NB4 (cell line): ENCODE data around the gene DHX58.

Experiments used
- DNase-seq: peaks from one replicate; pipeline ENCODE4 v3.0.0; 2010; ENCODE audit warnings: low read depth
- H3K4me3 ChIP-seq: one replicate; pipeline ENCODE4 v1.5.1; 2011; ENCODE audit warnings: mild to moderate bottlenecking, low read depth, low read length, moderate library complexity
- MYC ChIP-seq: IDR thresholded peaks from 2 replicates; pipeline ENCODE4 v1.6.1; 2011; ENCODE audit warnings: low read depth, low read length
- POLR2A ChIP-seq: IDR thresholded peaks from 2 replicates; pipeline ENCODE4 v1.6.1; 2011; ENCODE audit warnings: mild to moderate bottlenecking; ENCODE audit not compliant: insufficient read length; ENCODE audit errors: extremely low read depth
- TF ChIP-seq, protein P1 (sequence below): IDR thresholded peaks from one replicate; pipeline ENCODE4 v1.5.1; 2012; ENCODE audit warnings: low read depth, low read length
- TF ChIP-seq, protein P2 (sequence below): IDR thresholded peaks from 2 replicates; pipeline ENCODE4 v1.6.1; 2011; ENCODE audit warnings: low read depth, low read length

Gene DHX58

GRCh38 chr17:42062681-42063080 lies 49.8 kb downstream of the DHX58 start:
- no peak overlapping the region for H3K4me3 ChIP-seq
- no peak for DNase-seq
- no peak for TF ChIP-seq MYC
- TF ChIP-seq, protein P1, sequence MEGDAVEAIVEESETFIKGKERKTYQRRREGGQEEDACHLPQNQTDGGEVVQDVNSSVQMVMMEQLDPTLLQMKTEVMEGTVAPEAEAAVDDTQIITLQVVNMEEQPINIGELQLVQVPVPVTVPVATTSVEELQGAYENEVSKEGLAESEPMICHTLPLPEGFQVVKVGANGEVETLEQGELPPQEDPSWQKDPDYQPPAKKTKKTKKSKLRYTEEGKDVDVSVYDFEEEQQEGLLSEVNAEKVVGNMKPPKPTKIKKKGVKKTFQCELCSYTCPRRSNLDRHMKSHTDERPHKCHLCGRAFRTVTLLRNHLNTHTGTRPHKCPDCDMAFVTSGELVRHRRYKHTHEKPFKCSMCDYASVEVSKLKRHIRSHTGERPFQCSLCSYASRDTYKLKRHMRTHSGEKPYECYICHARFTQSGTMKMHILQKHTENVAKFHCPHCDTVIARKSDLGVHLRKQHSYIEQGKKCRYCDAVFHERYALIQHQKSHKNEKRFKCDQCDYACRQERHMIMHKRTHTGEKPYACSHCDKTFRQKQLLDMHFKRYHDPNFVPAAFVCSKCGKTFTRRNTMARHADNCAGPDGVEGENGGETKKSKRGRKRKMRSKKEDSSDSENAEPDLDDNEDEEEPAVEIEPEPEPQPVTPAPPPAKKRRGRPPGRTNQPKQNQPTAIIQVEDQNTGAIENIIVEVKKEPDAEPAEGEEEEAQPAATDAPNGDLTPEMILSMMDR = no peak
- TF ChIP-seq, protein P2, sequence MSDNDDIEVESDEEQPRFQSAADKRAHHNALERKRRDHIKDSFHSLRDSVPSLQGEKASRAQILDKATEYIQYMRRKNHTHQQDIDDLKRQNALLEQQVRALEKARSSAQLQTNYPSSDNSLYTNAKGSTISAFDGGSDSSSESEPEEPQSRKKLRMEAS = no peak
- no peak for TF ChIP-seq POLR2A

DNA sequence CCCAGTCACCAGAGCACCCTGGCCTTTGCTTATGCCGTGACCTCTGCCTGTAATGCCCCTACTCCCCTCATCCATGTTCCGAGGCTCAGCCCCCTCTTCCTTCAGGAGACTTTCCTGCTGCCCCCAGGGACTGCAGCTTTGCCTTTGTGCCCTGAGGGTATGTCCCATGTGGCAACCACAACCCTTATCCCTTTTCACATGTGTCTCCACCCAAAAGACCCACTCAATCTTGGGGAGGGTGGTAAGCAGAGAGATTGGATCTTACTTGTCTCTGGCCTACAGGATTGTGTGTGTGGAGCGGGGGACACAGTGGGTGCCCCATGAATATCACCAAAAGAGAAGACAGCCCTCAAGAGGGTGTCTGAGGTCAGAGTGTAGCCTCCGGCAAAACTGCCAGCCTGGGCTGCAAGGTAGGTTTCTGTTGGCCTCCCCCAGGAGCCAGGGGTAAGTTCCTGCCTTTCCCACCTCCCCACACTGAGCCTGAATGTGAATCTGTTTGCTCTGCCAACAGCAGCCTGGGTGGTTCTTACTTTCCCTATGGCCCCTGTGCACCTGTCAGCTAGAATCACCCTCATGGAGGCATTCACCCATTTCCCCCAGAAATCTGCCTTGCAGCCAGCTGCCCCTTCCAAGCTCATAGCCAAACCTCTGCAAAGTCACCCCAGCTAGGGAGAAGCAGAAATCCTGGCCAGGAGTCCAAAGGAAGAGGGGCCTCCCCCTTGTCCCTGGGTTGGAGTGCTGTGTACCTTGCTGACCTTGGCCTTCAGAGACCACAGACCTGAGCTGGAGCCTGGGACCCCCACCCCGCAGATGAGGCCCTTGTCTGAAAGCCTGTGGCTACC lies 50.6 kb downstream of the DHX58 start:
- no peak for TF ChIP-seq POLR2A
- TF ChIP-seq, protein P2 = no peak
- no peak for TF ChIP-seq MYC
- TF ChIP-seq, protein P1 = no peak
- DNase-seq = no peak
- no peak overlapping the region for H3K4me3 ChIP-seq

GRCh38 chr17:42060231-42060630 lies 52.3 kb downstream of the DHX58 start:
- no peak for DNase-seq
- TF ChIP-seq POLR2A (no peak), MYC (no peak)
- TF ChIP-seq, protein P2 = no peak
- TF ChIP-seq, protein P1 = no peak
- no peak overlapping the region for H3K4me3 ChIP-seq

DNA sequence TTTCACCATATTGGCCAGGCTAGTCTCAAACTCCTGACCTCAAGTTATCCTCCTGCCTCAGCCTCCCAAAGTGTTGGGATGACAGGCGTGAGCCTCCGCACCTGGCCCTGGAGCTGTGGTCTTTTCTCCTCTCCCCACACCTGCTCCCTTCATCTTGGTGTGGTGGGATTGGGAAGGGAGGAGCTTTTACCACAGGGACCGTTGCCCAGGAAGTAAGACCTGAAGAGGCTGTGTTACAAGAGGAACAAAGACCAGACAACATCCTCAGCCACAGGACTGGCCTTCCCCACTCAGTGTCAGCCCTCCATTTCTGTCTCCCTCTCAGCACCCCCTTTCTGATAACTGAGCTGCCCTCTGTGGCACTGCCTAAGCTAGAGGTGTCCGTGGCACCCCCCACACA lies 52.7 kb downstream of the DHX58 start:
- DNase-seq = no peak
- TF ChIP-seq, protein P1 = no peak
- no peak for TF ChIP-seq MYC
- no peak for TF ChIP-seq POLR2A
- TF ChIP-seq, protein P2 = no peak
- H3K4me3 ChIP-seq = no peak overlapping the region

GRCh38 chr17:42058063-42058462 lies 54.5 kb downstream of the DHX58 start:
- TF ChIP-seq, protein P1 = no peak
- TF ChIP-seq, protein P2 = no peak
- no peak for TF ChIP-seq POLR2A
- no peak for TF ChIP-seq MYC
- no peak for DNase-seq
- no peak overlapping the region for H3K4me3 ChIP-seq
